ENCODE measurements around the gene UBFD1.
"Not testable (repeated sequence)": the region's sequence is repeated elsewhere in the genome, so short reads cannot be mapped to it uniquely, and the experiment has no call there.

The UBFD1 gene

DNA sequence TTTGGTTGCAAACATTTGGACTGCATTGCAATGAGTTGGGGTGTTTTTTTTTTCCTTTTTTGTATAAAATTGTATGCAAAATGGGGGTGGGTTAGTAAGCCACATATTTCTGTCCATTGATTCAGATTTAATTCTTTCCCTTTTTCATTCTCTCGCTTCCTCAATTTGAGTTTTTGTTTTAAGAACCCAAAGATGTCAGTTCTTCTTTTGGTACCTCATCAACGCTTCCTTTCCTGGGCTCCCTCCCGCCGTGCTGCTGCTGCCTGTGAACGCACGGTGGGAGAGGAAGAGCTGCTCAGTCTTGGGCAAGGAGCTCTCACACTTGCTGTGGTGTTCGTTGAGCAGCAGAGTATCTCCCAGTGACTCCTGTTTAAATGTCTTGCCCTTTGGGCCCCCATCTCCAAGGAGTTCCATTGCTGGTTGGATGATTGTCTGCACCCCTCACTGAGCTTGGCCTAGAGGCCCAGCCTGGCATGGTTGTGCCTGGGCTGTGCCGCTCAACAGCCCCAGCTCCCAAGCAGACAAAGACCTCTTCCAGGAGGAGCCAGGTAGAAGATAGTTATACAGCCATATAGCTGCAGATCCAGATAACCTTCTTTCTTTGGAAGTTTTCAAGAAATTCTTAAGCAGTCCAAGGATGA, 13.6 kb downstream of the UBFD1 start:
- DNase-seq (no peak), ATAC-seq (no peak)
- Mint-ChIP-seq H3K27me3 (no peaks in the 10 kb centered on the region), H3K27ac (no peak overlapping the region), H3K4me1 (peaks cover 5% of the 10 kb centered on the region), H3K4me3 (no peak overlapping the region), H3K36me3 (ENCODE audit: low read depth) (peaks cover 27% of the 10 kb centered on the region), H3K9me3 (no peaks in the 10 kb centered on the region)

- H3K27me3 Mint-ChIP-seq = no peaks in the 10 kb centered on the region
- H3K36me3 Mint-ChIP-seq (ENCODE audit: low read depth) = peaks cover 27% of the 10 kb centered on the region
- no peak overlapping the region for H3K4me3 Mint-ChIP-seq
- H3K27ac Mint-ChIP-seq = no peak overlapping the region
- DNase-seq = no peak
- peaks cover 5% of the 10 kb centered on the region for H3K4me1 Mint-ChIP-seq
- H3K9me3 Mint-ChIP-seq = no peaks in the 10 kb centered on the region
- no peak for ATAC-seq
Measured at GRCh38 chr16:23571895-23572294, 14.4 kb downstream of the UBFD1 start.

DNA sequence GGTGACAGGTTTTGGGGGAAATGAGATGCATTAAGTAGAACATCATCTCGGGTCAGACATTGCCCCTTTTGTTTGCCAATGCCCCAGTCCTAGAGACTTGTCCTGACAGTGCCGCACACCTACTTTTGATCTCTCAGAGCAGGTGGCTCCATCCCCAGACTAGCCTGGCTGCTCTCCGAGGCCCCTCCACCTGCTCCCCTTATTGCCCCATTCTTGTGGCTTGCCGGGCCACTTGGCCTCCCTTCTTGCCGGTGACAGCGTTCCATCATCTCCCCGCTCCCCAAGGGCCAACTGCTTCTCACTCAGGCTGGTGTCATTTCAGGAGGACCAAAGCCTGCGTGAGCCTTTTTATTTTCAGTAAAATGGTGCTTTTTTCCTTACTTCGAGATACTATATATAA, 14.9 kb downstream of the UBFD1 start:
- ATAC-seq (no peak), DNase-seq (no peak)
- H3K27ac Mint-ChIP-seq = no peak overlapping the region
- H3K9me3 Mint-ChIP-seq = no peaks in the 10 kb centered on the region
- peaks cover 29% of the 10 kb centered on the region for H3K36me3 Mint-ChIP-seq (ENCODE audit: low read depth)
- peaks cover 5% of the 10 kb centered on the region for H3K4me1 Mint-ChIP-seq
- no peaks in the 10 kb centered on the region for H3K27me3 Mint-ChIP-seq
- no peak overlapping the region for H3K4me3 Mint-ChIP-seq

GRCh38 chr16:23573817-23574216, 16.3 kb downstream of the UBFD1 start:
- no peak overlapping the region for H3K27ac Mint-ChIP-seq
- peaks cover 24% of the 10 kb centered on the region for H3K36me3 Mint-ChIP-seq (ENCODE audit: low read depth)
- H3K9me3 Mint-ChIP-seq = no peaks in the 10 kb centered on the region

GRCh38 chr16:23575834-23576233, 18.3 kb downstream of the UBFD1 start:
- H3K27me3 Mint-ChIP-seq = no peaks in the 10 kb centered on the region
- no peaks in the 10 kb centered on the region for H3K9me3 Mint-ChIP-seq
- peaks cover 25% of the 10 kb centered on the region for H3K36me3 Mint-ChIP-seq (ENCODE audit: low read depth)
- no peak overlapping the region for H3K4me3 Mint-ChIP-seq
- peaks cover 4% of the 10 kb centered on the region for H3K4me1 Mint-ChIP-seq
- no peak overlapping the region for H3K27ac Mint-ChIP-seq
- no peak for ATAC-seq
- DNase-seq = no peak

More at GRCh38 chr16:23573817-23574216, 16.3 kb downstream of the UBFD1 start:
- no peak overlapping the region for H3K4me3 Mint-ChIP-seq
- no peaks in the 10 kb centered on the region for H3K27me3 Mint-ChIP-seq
- peaks cover 5% of the 10 kb centered on the region for H3K4me1 Mint-ChIP-seq
- ATAC-seq = no peak
- DNase-seq = no peak

- no peaks in the 10 kb centered on the region for H3K27me3 Mint-ChIP-seq
- DNase-seq (no peak), ATAC-seq (no peak)
- H3K36me3 Mint-ChIP-seq (ENCODE audit: low read depth) = peaks cover 24% of the 10 kb centered on the region
- H3K9me3 Mint-ChIP-seq = no peaks in the 10 kb centered on the region
- no peak overlapping the region for H3K4me3 Mint-ChIP-seq
- no peak overlapping the region for H3K27ac Mint-ChIP-seq
- no peaks in the 10 kb centered on the region for H3K4me1 Mint-ChIP-seq
Measured at GRCh38 chr16:23577493-23577892, 20.0 kb downstream of the UBFD1 start.

DNA sequence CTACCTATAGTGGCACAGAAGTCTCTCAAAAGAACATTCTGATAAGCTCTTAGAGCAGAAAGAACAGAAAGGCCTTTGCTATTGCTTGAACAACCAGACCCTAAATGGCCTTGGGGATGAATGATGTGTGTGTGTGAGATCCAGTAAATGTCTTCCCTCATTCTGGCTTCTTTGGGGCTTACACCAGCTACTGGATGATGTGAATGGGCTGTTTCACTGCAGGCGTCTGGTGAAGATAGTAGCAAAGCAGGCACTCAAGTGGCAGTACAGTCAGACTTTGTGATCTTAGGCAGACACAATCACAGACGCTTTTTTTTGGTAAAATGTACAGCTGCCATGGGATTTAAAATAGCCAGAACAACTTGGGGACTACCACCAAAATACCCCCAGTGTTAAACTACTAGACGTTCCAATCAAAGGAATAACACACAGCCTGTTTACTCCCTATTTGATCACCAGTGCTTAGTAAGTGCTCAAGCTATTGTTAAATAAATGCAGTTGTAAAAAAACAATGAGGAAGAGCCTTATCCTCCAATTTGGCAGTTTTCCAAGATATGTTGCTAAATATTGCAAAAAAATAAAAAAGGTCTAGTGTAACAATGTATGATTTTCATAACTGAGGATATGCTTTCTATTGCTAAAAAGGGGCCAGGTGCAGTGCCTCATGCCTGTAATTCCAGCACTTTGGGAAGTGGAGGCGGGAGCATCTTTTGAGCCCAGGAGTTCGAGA, 20.7 kb downstream of the UBFD1 start:
- H3K4me1 Mint-ChIP-seq = no peaks in the 10 kb centered on the region
- no peaks in the 10 kb centered on the region for H3K9me3 Mint-ChIP-seq
- no peaks in the 10 kb centered on the region for H3K27me3 Mint-ChIP-seq
- H3K27ac Mint-ChIP-seq = no peak overlapping the region
- H3K36me3 Mint-ChIP-seq (ENCODE audit: low read depth) = peaks cover 21% of the 10 kb centered on the region
- no peak for ATAC-seq
- no peak for DNase-seq
- no peak overlapping the region for H3K4me3 Mint-ChIP-seq

DNA sequence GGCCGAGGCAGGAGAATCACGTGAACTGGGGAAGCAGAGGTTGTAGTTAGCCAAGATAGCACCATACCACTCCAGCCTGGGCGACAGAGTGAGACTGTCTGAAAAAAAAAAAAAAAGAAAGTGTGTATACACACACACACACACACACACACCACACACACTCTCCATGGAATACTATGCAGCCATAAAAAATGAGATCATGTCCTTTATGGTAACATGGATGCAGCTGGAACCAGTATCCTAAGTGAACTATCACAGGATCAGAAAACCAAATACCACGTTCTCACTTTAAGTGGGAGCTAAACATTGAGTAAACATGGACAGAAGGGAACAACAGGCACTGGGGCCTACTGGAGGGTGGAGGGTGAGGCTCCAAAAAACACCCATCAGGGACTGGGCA, 21.8 kb downstream of the UBFD1 start:
- no peaks in the 10 kb centered on the region for H3K4me1 Mint-ChIP-seq
- no peaks in the 10 kb centered on the region for H3K27me3 Mint-ChIP-seq
- peaks cover 24% of the 10 kb centered on the region for H3K36me3 Mint-ChIP-seq (ENCODE audit: low read depth)
- H3K9me3 Mint-ChIP-seq = no peaks in the 10 kb centered on the region
- DNase-seq (no peak), ATAC-seq (no peak)
- H3K27ac Mint-ChIP-seq = no peak overlapping the region
- H3K4me3 Mint-ChIP-seq = no peak overlapping the region

DNA sequence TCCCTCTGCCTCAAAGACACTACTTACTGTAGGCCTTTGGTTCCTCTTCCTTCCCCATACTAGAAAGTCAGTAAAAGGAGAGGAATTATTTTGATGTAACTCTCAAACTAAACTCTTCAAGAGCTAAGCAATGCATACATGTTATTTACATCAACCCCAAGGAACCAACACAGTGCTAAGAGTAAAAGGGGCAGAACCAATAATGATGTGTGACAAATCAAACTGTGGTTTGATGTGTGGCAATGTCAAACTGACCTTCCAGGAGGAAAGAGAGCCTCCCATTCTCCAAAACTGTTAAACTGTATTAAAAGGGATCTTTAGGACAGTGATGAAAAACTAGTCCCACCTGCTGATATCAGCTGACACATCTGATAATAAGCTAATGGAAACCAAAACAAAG, 22.9 kb downstream of the UBFD1 start:
- H3K27ac Mint-ChIP-seq = no peak overlapping the region
- H3K36me3 Mint-ChIP-seq (ENCODE audit: low read depth) = peaks cover 29% of the 10 kb centered on the region
- no peak for DNase-seq
- H3K9me3 Mint-ChIP-seq = no peaks in the 10 kb centered on the region
- no peak overlapping the region for H3K4me3 Mint-ChIP-seq
- ATAC-seq = no peak
- no peaks in the 10 kb centered on the region for H3K4me1 Mint-ChIP-seq
- no peaks in the 10 kb centered on the region for H3K27me3 Mint-ChIP-seq

DNA sequence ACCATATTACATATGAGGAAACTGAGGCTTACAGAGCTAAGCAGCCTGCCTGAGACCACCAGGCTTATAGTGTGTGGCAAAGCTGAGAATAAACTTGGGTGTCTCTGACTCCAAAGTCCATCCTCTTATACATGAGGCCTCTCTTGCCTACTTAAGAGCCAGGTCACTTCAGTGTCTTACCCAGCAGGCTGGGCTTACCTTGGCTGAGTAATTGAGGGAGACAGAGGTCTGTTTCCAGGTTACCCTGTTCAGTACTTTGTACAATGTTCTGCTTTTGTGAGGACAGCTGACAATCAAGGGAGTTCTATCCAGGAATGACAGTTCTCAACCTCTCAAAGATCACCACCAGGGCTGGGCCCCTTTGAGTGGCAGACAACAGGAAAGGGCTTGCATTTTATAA, 24.2 kb downstream of the UBFD1 start:
- no peak overlapping the region for H3K4me3 Mint-ChIP-seq
- no peaks in the 10 kb centered on the region for H3K9me3 Mint-ChIP-seq
- no peak for ATAC-seq
- H3K27ac Mint-ChIP-seq = no peak overlapping the region
- no peak for DNase-seq
- H3K4me1 Mint-ChIP-seq = no peaks in the 10 kb centered on the region
- H3K27me3 Mint-ChIP-seq = no peaks in the 10 kb centered on the region
- H3K36me3 Mint-ChIP-seq (ENCODE audit: low read depth) = peaks cover 35% of the 10 kb centered on the region

DNA sequence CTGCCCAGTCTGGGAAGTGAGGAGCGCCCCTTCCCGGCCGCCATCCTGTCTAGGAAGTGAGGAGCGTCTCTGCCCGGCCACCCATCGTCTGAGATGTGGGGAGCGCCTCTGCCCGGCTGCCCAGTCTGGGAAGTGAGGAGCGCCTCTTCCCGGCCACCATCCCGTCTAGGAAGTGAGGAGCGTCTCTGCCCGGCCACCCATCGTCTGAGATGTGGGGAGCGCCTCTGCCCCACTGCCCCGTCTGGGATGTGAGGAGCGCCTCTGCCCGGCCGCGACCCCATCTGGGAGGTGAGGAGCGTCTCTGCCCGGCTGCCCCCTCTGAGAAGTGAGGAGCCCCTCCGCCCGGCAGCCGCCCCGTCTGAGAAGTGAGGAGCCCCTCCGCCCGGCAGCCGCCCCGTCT, 25.7 kb downstream of the UBFD1 start:
- H3K4me3 Mint-ChIP-seq, DNase-seq, H3K9me3 Mint-ChIP-seq, H3K27ac Mint-ChIP-seq, ATAC-seq, H3K27me3 Mint-ChIP-seq, H3K4me1 Mint-ChIP-seq: not testable (repeated sequence)
- peaks cover 36% of the 10 kb centered on the region for H3K36me3 Mint-ChIP-seq (ENCODE audit: low read depth)

DNA sequence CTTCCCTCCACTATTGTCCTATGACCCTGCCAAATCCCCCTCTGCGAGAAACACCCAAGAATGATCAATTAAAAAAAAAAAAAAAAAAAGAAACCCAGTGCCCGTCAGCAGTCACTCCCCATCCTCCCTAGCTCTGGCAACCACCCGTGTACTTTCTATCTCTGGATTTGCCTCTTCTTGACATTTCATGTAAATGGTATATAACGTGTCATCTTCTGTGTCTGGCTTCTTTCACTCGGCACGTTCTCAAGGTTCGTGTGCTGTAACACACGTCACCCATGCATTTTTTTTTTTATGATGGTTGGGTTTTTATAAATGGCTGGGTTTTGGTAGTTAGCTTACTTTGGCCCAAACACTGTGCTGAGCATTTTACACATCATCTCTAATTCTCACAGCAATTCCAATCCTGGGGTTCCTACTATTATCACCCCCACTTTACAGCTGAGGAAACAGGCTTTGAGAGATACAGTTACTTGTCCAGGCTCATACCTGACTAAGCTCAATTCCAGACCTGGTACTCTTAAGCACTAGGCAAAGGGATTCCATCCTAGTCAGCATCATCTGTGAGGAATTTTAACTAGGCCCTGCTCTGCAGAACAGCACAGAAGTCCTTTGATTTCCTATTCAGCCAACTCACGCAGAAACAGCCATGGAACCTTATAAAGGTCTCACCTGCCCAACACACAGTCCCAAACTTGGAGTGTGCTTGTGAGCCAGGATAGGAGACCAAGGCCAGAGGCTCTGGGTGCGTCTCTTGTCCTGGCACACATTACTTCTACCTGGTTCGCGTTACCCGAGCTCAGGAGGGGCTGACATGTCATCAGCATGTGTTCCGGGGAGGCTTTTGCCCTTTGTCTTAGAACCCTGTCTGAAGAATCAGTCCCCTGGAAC, 26.9 kb downstream of the UBFD1 start:
- Mint-ChIP-seq H3K9me3 (no peaks in the 10 kb centered on the region), H3K27ac (no peak overlapping the region), H3K27me3 (no peaks in the 10 kb centered on the region), H3K4me1 (peaks cover 2% of the 10 kb centered on the region), H3K4me3 (no peak overlapping the region), H3K36me3 (ENCODE audit: low read depth) (peaks cover 33% of the 10 kb centered on the region)
- DNase-seq (no peak), ATAC-seq (no peak)

DNA sequence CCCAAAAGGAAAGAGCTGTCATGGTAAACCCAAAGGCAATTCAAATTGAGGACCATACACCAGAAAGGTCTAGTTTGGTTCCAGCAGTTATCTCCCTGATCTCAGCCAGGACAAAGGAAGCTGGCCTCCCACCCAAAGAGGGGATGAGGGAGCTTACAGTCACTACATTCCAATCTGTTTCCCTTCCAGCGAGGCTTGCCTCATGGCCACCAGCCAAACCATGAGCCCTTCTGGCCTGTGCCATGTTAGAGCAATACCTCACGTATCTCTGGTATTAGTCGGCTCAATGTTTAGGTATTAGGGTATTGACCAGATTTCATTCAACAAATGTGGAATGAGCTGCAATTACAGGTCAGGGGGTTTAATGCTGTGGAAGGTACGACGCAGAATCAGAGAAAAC, 30.2 kb downstream of the UBFD1 start:
- DNase-seq (no peak), ATAC-seq (no peak)
- no peaks in the 10 kb centered on the region for H3K9me3 Mint-ChIP-seq
- H3K36me3 Mint-ChIP-seq (ENCODE audit: low read depth) = peaks cover 38% of the 10 kb centered on the region
- no peak overlapping the region for H3K27ac Mint-ChIP-seq
- no peaks in the 10 kb centered on the region for H3K27me3 Mint-ChIP-seq
- H3K4me3 Mint-ChIP-seq = no peak overlapping the region
- H3K4me1 Mint-ChIP-seq = peaks cover 8% of the 10 kb centered on the region

DNA sequence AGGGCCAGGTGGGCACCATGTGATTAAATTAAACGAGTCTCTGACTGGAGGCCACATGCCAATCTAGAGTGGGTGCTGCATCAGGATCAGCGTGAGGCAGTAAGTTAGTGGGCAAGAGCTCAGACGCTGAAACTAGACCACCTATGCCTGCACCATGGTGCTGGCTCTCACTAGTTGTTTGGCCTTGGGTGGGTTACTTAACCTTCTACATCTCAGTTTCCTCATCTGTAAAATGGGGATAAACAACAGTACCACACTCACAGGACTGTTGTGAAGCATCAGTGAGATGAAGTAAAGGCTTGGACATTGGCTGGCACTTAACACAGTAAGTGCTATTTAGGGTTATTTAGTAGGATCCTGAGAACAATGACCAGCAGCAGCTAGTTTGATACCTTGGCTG, 32.7 kb downstream of the UBFD1 start:
- peaks cover 38% of the 10 kb centered on the region for H3K36me3 Mint-ChIP-seq (ENCODE audit: low read depth)

DNA sequence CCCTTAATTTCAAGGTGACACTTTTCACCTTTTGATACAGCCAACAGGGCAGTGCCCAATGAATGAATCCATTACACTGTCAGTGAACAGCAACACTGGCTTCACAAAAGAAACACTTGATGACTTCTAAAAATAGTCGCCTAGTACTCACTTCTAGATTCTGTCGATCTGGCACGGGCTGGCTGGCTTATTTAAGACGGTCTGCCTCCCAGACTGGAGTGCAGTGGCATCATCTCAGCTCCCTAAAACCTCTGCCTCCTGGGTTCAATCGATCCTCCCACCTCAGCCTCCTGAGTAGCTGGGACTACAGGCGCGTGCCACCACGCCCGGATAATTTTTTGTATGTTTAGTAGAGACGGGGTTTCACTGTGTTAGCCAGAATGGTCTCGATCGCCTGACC, 36.7 kb downstream of the UBFD1 start:
- no peak for DNase-seq
- no peak for ATAC-seq
- Mint-ChIP-seq H3K4me1 (peaks cover 31% of the 10 kb centered on the region), H3K4me3 (no peak overlapping the region), H3K27ac (no peak overlapping the region), H3K9me3 (no peaks in the 10 kb centered on the region), H3K36me3 (ENCODE audit: low read depth) (peaks cover 29% of the 10 kb centered on the region), H3K27me3 (no peaks in the 10 kb centered on the region)

More for the DNA sequence above, 32.7 kb downstream of the UBFD1 start:
- ATAC-seq (no peak), DNase-seq (no peak)
- Mint-ChIP-seq H3K27ac (no peak overlapping the region), H3K4me1 (peaks cover 18% of the 10 kb centered on the region), H3K27me3 (no peaks in the 10 kb centered on the region), H3K4me3 (no peak overlapping the region), H3K9me3 (no peaks in the 10 kb centered on the region)

Data from activated naive CD8-positive, alpha-beta T cell treated with anti-CD3 and anti-CD28 coated beads, Interleukin-2, amount 50 U/mL, for 24 hours (primary cell).